Astrocyte (in vitro differentiated cells and primary cell): ENCODE results near the gene TNRC6C. TPM values are rescaled to one million over a fixed set of nuclear protein-coding genes. Genes with fewer than 3 reads are reported as not detected.
A peak's percentile ranks its signal among the peaks of the same experiment; 100 is the strongest.

Experiments used
- DNase-seq: peaks from one replicate; pipeline ENCODE4 v3.0.0-alpha.2; 2010; ENCODE audit warnings: low read depth
- FAIRE-seq: peaks from 2 replicates; lab custom pipeline; 2011; peaks lifted over from hg19 to GRCh38; lab: Jason Lieb, UNC
- H2AFZ ChIP-seq: 2 replicates; pipeline ENCODE4 v1.6.0; 2012; ENCODE audit warnings: low read depth, low read length, inconsistent platforms
- H3K27ac ChIP-seq: 2 replicates; pipeline ENCODE4 v1.5.1; 2011; ENCODE audit warnings: low read depth, low read length, inconsistent platforms
- H3K27me3 ChIP-seq: 2 replicates; pipeline ENCODE4 v1.6.0; 2011; ENCODE audit warnings: low read length, inconsistent platforms; ENCODE audit not compliant: insufficient read depth
- H3K36me3 ChIP-seq: 2 replicates; pipeline ENCODE4 v1.5.1; 2011; ENCODE audit warnings: low read length, inconsistent platforms; ENCODE audit not compliant: insufficient read depth
- H3K4me1 ChIP-seq: 2 replicates; pipeline ENCODE4 v1.5.1; 2011; ENCODE audit warnings: low read length, inconsistent platforms; ENCODE audit not compliant: insufficient read depth
- H3K4me2 ChIP-seq: 2 replicates; pipeline ENCODE4 v1.6.0; 2012; ENCODE audit warnings: low read length, inconsistent platforms
- H3K4me3 ChIP-seq: 2 replicates; pipeline ENCODE4 v1.5.1; 2011; ENCODE audit warnings: low read depth, mild to moderate bottlenecking, low read length, inconsistent platforms; ENCODE audit not compliant: insufficient read depth
- H3K79me2 ChIP-seq: 2 replicates; pipeline ENCODE4 v1.6.0; 2012; ENCODE audit warnings: mild to moderate bottlenecking, low read length, inconsistent platforms; ENCODE audit not compliant: insufficient read depth
- H3K9ac ChIP-seq: 2 replicates; pipeline ENCODE4 v1.6.0; 2012; ENCODE audit warnings: mild to moderate bottlenecking, low read length, inconsistent platforms
- H3K9me3 ChIP-seq: 2 replicates; pipeline ENCODE4 v1.5.1; 2012; ENCODE audit warnings: low read depth, mild to moderate bottlenecking, low read length, inconsistent platforms; ENCODE audit not compliant: insufficient read depth
- H4K20me1 ChIP-seq: 2 replicates; pipeline ENCODE4 v1.6.0; 2012; ENCODE audit warnings: low read length, inconsistent platforms; ENCODE audit not compliant: insufficient read depth
- H3K27ac Mint-ChIP-seq: one replicate; pipeline ENCODE4 v1.8.0; 2021; ENCODE audit warnings: mild to moderate bottlenecking, mixed read lengths; ENCODE audit not compliant: unreplicated experiment
- H3K27me3 Mint-ChIP-seq: one replicate; pipeline ENCODE4 v1.8.0; 2021; ENCODE audit warnings: low read depth, mixed read lengths; ENCODE audit not compliant: unreplicated experiment
- H3K36me3 Mint-ChIP-seq: one replicate; pipeline ENCODE4 v1.8.0; 2021; ENCODE audit warnings: low read depth, mixed read lengths; ENCODE audit not compliant: unreplicated experiment
- H3K4me1 Mint-ChIP-seq: one replicate; pipeline ENCODE4 v1.8.0; 2021; ENCODE audit warnings: low read depth, mixed read lengths; ENCODE audit not compliant: unreplicated experiment
- H3K4me3 Mint-ChIP-seq: one replicate; pipeline ENCODE4 v1.8.0; 2021; ENCODE audit warnings: mild to moderate bottlenecking, moderate library complexity, mixed read lengths; ENCODE audit not compliant: unreplicated experiment
- H3K9me3 Mint-ChIP-seq: one replicate; pipeline ENCODE4 v1.8.0; 2021; ENCODE audit warnings: mild to moderate bottlenecking, mixed read lengths; ENCODE audit not compliant: unreplicated experiment
- EZH2 ChIP-seq: IDR thresholded peaks from 2 replicates; pipeline ENCODE4 v1.6.1; 2012; ENCODE audit warnings: mild to moderate bottlenecking, low read length, inconsistent platforms; ENCODE audit not compliant: insufficient read depth
- total RNA-seq: library from RNA; stranded (reverse); gene quantifications from 2 replicates; pipeline ENCODE4 v1.2.1, GENCODE V29; 2021
- TF ChIP-seq, protein P1 (sequence below): IDR thresholded peaks from 2 replicates; pipeline ENCODE4 v1.5.1; 2011; ENCODE audit warnings: low read depth, mild to moderate bottlenecking, inconsistent platforms, low read length, moderate library complexity; ENCODE audit not compliant: insufficient read depth

TNRC6C gene
- total RNA-seq, 1 donor from 2014 or later = 7.3 TPM

DNA sequence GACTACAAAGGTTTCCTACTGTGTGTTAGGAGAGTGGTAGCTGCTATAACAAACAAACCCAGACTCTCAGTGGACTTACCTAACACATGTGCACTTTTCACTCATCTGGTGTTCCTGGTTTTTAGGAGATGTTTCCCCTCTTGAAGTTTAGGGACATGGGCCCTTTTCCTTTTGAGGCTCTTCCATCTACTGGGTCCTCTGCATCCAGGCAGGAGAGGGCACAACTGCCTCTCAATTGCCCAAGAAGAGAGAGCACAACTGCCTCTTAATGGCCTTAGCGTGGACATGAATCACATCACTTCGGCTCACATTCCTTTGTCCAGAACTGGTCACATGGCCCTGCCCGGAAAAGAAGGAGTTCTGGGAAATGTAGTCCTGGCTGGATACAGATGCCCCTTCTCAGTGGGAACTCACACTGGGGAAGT lies 9.8 kb upstream of the TNRC6C start:
- H3K4me1 ChIP-seq = no peaks in the 10 kb centered on the region
- H3K27me3 ChIP-seq = peaks cover 25% of the 10 kb centered on the region
- TF ChIP-seq, protein P1, sequence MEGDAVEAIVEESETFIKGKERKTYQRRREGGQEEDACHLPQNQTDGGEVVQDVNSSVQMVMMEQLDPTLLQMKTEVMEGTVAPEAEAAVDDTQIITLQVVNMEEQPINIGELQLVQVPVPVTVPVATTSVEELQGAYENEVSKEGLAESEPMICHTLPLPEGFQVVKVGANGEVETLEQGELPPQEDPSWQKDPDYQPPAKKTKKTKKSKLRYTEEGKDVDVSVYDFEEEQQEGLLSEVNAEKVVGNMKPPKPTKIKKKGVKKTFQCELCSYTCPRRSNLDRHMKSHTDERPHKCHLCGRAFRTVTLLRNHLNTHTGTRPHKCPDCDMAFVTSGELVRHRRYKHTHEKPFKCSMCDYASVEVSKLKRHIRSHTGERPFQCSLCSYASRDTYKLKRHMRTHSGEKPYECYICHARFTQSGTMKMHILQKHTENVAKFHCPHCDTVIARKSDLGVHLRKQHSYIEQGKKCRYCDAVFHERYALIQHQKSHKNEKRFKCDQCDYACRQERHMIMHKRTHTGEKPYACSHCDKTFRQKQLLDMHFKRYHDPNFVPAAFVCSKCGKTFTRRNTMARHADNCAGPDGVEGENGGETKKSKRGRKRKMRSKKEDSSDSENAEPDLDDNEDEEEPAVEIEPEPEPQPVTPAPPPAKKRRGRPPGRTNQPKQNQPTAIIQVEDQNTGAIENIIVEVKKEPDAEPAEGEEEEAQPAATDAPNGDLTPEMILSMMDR = no peak
- no peak for TF ChIP-seq EZH2
- no peaks in the 10 kb centered on the region for H4K20me1 ChIP-seq
- Mint-ChIP-seq H3K36me3 (no peaks in the 10 kb centered on the region), H3K27ac (no peak overlapping the region), H3K9me3 (peaks cover 14% of the 10 kb centered on the region), H3K4me3 (no peak overlapping the region), H3K4me1 (no peaks in the 10 kb centered on the region), H3K27me3 (peaks cover 46% of the 10 kb centered on the region)
- H3K9me3 ChIP-seq = no peaks in the 10 kb centered on the region
- no peak overlapping the region for H3K4me3 ChIP-seq
- H3K9ac ChIP-seq = no peak overlapping the region
- H3K36me3 ChIP-seq = no peaks in the 10 kb centered on the region
- H3K27ac ChIP-seq = no peak overlapping the region
- DNase-seq (peak; percentile 62), FAIRE-seq (peak; percentile 67)
- no peak overlapping the region for H3K4me2 ChIP-seq
- peak overlapping the region; percentile 68 for H2AFZ ChIP-seq
- no peaks in the 10 kb centered on the region for H3K79me2 ChIP-seq

DNA sequence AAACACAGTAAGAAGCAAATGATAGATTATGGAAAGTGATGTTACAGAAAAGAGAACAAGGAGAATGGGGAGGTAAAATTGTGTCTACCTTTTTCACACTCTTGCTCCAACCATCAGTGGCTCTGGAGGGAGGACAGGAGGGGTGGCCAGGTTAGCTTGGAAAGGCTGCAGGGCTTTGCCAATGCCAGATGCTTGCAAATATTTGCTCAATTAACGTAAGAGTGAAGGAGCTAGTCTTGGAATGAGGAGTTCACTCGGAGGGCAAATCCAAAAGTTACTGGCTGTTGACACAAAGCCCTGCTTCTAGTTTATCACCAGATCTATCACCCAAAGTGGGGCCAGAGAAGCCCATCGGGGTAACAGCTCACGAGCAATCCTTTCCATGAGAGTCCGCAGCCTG lies 7.4 kb upstream of the TNRC6C start:
- H3K27me3 ChIP-seq = peaks cover 41% of the 10 kb centered on the region
- no peak for FAIRE-seq
- Mint-ChIP-seq H3K9me3 (peaks cover 15% of the 10 kb centered on the region), H3K36me3 (peaks cover 2% of the 10 kb centered on the region), H3K27ac (no peak overlapping the region), H3K27me3 (peaks cover 56% of the 10 kb centered on the region), H3K4me1 (no peaks in the 10 kb centered on the region), H3K4me3 (no peak overlapping the region)
- no peak overlapping the region for H2AFZ ChIP-seq
- H3K4me1 ChIP-seq = no peaks in the 10 kb centered on the region
- H3K27ac ChIP-seq = no peak overlapping the region
- no peaks in the 10 kb centered on the region for H3K79me2 ChIP-seq
- H3K4me2 ChIP-seq = no peak overlapping the region
- TF ChIP-seq EZH2 = no peak
- TF ChIP-seq, protein P1 = no peak
- no peaks in the 10 kb centered on the region for H3K9me3 ChIP-seq
- H4K20me1 ChIP-seq = no peaks in the 10 kb centered on the region
- no peak for DNase-seq
- H3K36me3 ChIP-seq = no peaks in the 10 kb centered on the region
- no peak overlapping the region for H3K9ac ChIP-seq
- H3K4me3 ChIP-seq = no peak overlapping the region

DNA sequence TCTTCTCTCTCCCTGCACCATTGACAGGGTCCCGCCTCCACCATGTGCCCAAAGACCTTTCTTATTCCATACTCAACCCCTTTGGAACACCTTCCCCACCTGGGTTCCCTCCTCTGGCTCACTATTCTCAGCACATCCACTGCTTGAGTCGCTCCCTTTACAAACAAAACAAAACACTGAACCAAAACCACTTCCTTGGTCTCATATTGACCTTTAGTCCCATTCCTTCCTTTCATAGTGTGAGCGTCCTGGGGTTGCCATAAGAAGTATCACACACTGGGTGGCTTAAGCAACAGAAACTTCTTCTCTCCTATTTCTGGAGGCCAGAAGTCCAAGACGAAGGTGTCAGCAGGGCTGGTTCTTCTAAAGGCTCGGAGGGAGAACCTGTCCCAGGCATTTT lies 6.1 kb upstream of the TNRC6C start:
- H3K36me3 ChIP-seq = no peaks in the 10 kb centered on the region
- FAIRE-seq (no peak), DNase-seq (no peak)
- no peak overlapping the region for H3K4me3 ChIP-seq
- H3K9ac ChIP-seq = no peak overlapping the region
- peaks cover 15% of the 10 kb centered on the region for H3K9me3 Mint-ChIP-seq
- H3K4me1 ChIP-seq = no peaks in the 10 kb centered on the region
- TF ChIP-seq, protein P1 = no peak
- TF ChIP-seq EZH2 = no peak
- H3K27ac ChIP-seq = no peak overlapping the region
- no peak overlapping the region for H3K4me3 Mint-ChIP-seq
- no peaks in the 10 kb centered on the region for H3K79me2 ChIP-seq
- peaks cover 51% of the 10 kb centered on the region for H3K27me3 ChIP-seq
- H2AFZ ChIP-seq = no peak overlapping the region
- no peak overlapping the region for H3K27ac Mint-ChIP-seq
- H3K4me1 Mint-ChIP-seq = no peaks in the 10 kb centered on the region
- no peaks in the 10 kb centered on the region for H3K9me3 ChIP-seq
- no peak overlapping the region for H3K4me2 ChIP-seq
- H3K36me3 Mint-ChIP-seq = peaks cover 2% of the 10 kb centered on the region
- no peaks in the 10 kb centered on the region for H4K20me1 ChIP-seq
- H3K27me3 Mint-ChIP-seq = peaks cover 67% of the 10 kb centered on the region
